Hepatocyte (in vitro differentiated cells): Measurements from ENCODE around the gene CCDC167. TPM values are rescaled to one million over a fixed set of nuclear protein-coding genes. Genes with fewer than 3 reads are reported as not detected.

Source experiments
- DNase-seq: peaks from one replicate; pipeline ENCODE4 v3.0.0-alpha.2; 2016; ENCODE audit warnings: low spot score
- H2AFZ ChIP-seq: fragments of 200-600 bp; sonication (generic); 2 replicates; pipeline ENCODE4 v1.6.0; 2016; ENCODE audit warnings: antibody characterized with exemption, mild to moderate bottlenecking
- H3K27ac ChIP-seq: fragments of 200-600 bp; sonication (generic); 2 replicates; pipeline ENCODE4 v1.5.1; 2016; ENCODE audit warnings: mild to moderate bottlenecking
- H3K27me3 ChIP-seq: fragments of 200-600 bp; sonication (generic); 2 replicates; pipeline ENCODE4 v1.6.1; 2016
- H3K36me3 ChIP-seq: fragments of 200-600 bp; sonication (generic); replicated peaks from 2 replicates; pipeline ENCODE4 v1.5.1; 2016; ENCODE audit warnings: low read depth; ENCODE audit not compliant: insufficient read depth
- H3K4me1 ChIP-seq: fragments of 200-600 bp; sonication (generic); 2 replicates; pipeline ENCODE4 v1.5.1; 2016; ENCODE audit warnings: mild to moderate bottlenecking, moderate library complexity; ENCODE audit not compliant: insufficient read depth
- H3K4me2 ChIP-seq: fragments of 200-600 bp; sonication (generic); 2 replicates; pipeline ENCODE4 v1.6.0; 2016
- H3K4me3 ChIP-seq: fragments of 200-600 bp; sonication (generic); 2 replicates; pipeline ENCODE4 v1.5.1; 2016; ENCODE audit warnings: mild to moderate bottlenecking
- H3K79me2 ChIP-seq: fragments of 200-600 bp; sonication (generic); 2 replicates; pipeline ENCODE4 v1.6.0; 2017; ENCODE audit warnings: mild to moderate bottlenecking
- H3K9me2 ChIP-seq: fragments of 200-600 bp; sonication (generic); replicated peaks from 2 replicates; pipeline ENCODE4 v1.6.0; 2017; ENCODE audit warnings: mild to moderate bottlenecking; ENCODE audit not compliant: insufficient read depth
- H3K9me3 ChIP-seq: fragments of 200-600 bp; sonication (generic); 2 replicates; pipeline ENCODE4 v1.5.1; 2016; ENCODE audit warnings: low read depth, mild to moderate bottlenecking
- H4K20me1 ChIP-seq: fragments of 200-600 bp; sonication (generic); 2 replicates; pipeline ENCODE4 v1.6.0; 2016; ENCODE audit warnings: mild to moderate bottlenecking; ENCODE audit not compliant: insufficient read depth, poor library complexity, severe bottlenecking
- EZH2 ChIP-seq: fragments of 200-600 bp; sonication (generic); IDR thresholded peaks from 2 replicates; pipeline ENCODE4 v1.6.1; 2016; ENCODE audit warnings: antibody characterized with exemption, mild to moderate bottlenecking, borderline replicate concordance
- EZH2phosphoT487 ChIP-seq: fragments of 200-600 bp; sonication (generic); IDR thresholded peaks from one replicate; pipeline ENCODE4 v1.6.1; 2018; ENCODE audit warnings: antibody characterized with exemption, mild to moderate bottlenecking, low read depth, moderate library complexity; ENCODE audit not compliant: unreplicated experiment, severe bottlenecking
- WGBS: methylation state at CpG from one replicate; pipeline ENCODE4 v1.1.6; 2016; ENCODE audit warnings: low lambda C conversion rate; ENCODE audit errors: missing lambda C conversion rate; 5-methylcytosine and 5-hydroxymethylcytosine counted together
- polyA plus RNA-seq: library from polyadenylated mRNA; unstranded; fragments of >200 nt; fragmentation: Nextera tagmentation; extraction: Ambion mirVana; gene quantifications from 2 replicates; pipeline ENCODE4 v1.2.1, GENCODE V29; 2016
- total RNA-seq: library from RNA; depleted of rRNA; stranded (reverse); fragments of >200 nt; gene quantifications from 2 replicates; pipeline ENCODE4 v1.2.3, GENCODE V29; 2014
- TF ChIP-seq, protein P1 (sequence below): fragments of 200-600 bp; sonication (generic); IDR thresholded peaks from 2 replicates; pipeline ENCODE4 v1.5.1; 2016; ENCODE audit warnings: antibody characterized with exemption, mild to moderate bottlenecking; ENCODE audit not compliant: poor library complexity

Gene CCDC167
- total and polyA plus RNA-seq, 2 experiments from 2014 or later, result 32.5 to 66.1 TPM

DNA sequence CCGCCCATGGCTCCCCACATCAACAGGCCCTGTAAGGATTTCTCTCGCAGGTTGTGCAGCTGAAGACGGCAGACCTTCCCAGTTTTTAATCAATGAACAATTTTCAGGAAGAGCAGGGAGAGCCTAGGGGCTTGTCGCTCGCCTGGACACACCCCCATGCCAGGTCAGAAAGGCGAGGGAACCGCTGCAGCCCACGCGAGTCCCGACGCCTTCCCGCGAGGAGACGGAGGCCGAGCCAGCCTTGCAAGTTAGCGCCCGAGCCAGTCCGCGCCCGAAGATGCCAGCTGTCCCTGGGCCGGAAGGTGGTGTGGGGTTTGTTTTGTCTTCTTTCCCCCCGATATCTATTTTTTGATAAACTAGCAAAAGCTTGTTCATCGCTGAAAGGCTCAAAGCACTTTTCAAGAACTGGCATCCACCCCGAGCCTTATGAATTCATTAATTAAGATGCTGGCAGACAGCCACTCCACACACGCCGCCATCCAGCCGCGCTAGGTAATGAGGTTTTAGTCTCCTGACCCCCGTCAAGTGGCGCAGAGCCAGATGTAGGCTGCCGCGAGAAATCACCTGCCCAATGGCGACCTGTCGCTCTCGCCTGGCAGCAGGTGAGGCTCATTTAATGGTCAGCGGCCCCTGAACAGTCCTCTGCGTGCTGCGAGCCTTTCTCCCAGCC, 6.6 kb downstream of the CCDC167 start:
- no peak for DNase-seq
- no peaks in the 10 kb centered on the region for H3K4me1 ChIP-seq
- H3K4me3 ChIP-seq, result no peak overlapping the region
- no peak overlapping the region for H3K4me2 ChIP-seq
- H2AFZ ChIP-seq, result no peak overlapping the region
- WGBS, result 92% methylated on average over 38 of the region's 38 CpGs
- H3K27me3 ChIP-seq, result no peaks in the 10 kb centered on the region
- no peaks in the 10 kb centered on the region for H4K20me1 ChIP-seq
- no peaks in the 10 kb centered on the region for H3K36me3 ChIP-seq
- no peaks in the 10 kb centered on the region for H3K79me2 ChIP-seq
- no peaks in the 10 kb centered on the region for H3K9me3 ChIP-seq
- no peak overlapping the region for H3K27ac ChIP-seq
- H3K9me2 ChIP-seq, result no peaks in the 10 kb centered on the region
- TF ChIP-seq EZH2phosphoT487 (no peak), EZH2 (no peak)
- TF ChIP-seq, protein P1, sequence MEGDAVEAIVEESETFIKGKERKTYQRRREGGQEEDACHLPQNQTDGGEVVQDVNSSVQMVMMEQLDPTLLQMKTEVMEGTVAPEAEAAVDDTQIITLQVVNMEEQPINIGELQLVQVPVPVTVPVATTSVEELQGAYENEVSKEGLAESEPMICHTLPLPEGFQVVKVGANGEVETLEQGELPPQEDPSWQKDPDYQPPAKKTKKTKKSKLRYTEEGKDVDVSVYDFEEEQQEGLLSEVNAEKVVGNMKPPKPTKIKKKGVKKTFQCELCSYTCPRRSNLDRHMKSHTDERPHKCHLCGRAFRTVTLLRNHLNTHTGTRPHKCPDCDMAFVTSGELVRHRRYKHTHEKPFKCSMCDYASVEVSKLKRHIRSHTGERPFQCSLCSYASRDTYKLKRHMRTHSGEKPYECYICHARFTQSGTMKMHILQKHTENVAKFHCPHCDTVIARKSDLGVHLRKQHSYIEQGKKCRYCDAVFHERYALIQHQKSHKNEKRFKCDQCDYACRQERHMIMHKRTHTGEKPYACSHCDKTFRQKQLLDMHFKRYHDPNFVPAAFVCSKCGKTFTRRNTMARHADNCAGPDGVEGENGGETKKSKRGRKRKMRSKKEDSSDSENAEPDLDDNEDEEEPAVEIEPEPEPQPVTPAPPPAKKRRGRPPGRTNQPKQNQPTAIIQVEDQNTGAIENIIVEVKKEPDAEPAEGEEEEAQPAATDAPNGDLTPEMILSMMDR, result no peak

DNA sequence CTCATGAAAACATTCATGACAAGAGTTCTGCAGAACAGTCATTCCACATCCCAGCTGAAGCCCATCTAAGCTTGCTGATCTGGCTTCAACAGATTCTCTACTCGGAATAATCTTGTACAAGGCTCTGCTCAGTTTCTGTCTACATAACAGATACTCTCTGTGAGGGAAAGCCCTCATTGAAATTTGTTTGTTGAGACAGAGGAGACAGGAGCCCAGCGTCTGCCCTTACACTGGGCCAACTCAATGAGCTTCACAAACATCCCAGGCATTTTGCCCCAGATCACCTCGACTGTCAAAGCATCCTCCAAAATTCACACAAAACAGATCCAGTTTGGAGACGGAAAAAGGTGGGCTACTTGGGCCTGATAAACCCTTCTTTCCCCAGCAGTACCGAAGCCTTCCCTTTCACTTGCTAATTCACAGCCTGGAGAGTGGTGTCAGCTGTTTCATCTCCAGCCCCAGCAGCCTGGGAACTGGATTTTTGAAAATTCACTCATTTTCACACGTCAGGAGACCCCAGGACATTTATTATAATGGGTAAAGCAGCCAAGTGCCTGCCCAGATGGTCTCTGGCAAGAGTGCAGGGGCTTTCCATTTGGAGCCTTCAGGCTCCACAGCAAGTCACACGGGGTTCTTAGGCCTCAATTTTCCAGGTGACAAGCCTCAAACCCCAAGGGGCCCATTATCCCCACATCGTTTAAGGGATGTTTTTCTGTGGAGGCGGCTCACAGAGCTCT, 7.3 kb downstream of the CCDC167 start:
- Histone ChIP-seq H3K27me3 (no peaks in the 10 kb centered on the region), H3K4me3 (no peak overlapping the region), H3K36me3 (no peaks in the 10 kb centered on the region), H3K9me2 (no peaks in the 10 kb centered on the region), H3K79me2 (no peaks in the 10 kb centered on the region), H3K4me2 (no peak overlapping the region), H3K4me1 (no peaks in the 10 kb centered on the region), H4K20me1 (no peaks in the 10 kb centered on the region), H3K9me3 (no peaks in the 10 kb centered on the region), H3K27ac (no peak overlapping the region), H2AFZ (no peak overlapping the region)
- TF ChIP-seq, protein P1, result no peak
- no peak for TF ChIP-seq EZH2
- TF ChIP-seq EZH2phosphoT487, result no peak
- 36% methylated on average over 9 of the region's 9 CpGs for WGBS
- DNase-seq, result no peak

DNA sequence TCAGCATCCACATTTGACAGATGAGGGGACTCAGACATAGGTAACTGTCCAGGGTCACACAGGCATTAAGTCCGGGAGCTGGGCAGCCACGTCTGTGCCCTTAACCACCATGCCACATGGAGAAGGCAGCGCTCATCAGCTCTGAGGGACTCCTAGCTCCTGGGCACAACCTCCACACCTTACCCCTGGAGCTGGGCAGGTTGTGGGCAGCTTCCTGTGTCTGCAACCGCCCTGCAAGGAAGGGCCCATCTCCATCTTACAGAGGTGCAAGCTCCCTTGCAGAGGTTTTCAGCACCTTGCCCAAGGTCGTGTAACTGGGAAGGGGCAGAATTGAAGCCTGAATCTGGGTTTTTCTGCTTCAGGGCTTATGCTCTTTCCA, 7.9 kb downstream of the CCDC167 start:
- Histone ChIP-seq H3K4me2 (no peak overlapping the region), H3K27ac (no peak overlapping the region), H3K4me1 (no peaks in the 10 kb centered on the region), H3K4me3 (no peak overlapping the region), H3K36me3 (no peaks in the 10 kb centered on the region), H2AFZ (no peak overlapping the region), H3K9me2 (no peaks in the 10 kb centered on the region), H3K9me3 (no peaks in the 10 kb centered on the region), H3K27me3 (no peaks in the 10 kb centered on the region), H3K79me2 (no peaks in the 10 kb centered on the region), H4K20me1 (no peaks in the 10 kb centered on the region)
- DNase-seq, result no peak
- TF ChIP-seq, protein P1, result no peak
- TF ChIP-seq EZH2, result no peak
- TF ChIP-seq EZH2phosphoT487, result no peak
- WGBS, result 83% methylated on average over 5 of the region's 5 CpGs
